ENCODE measurements around the gene DAZ1.
"Not testable (repeated sequence)": the region's sequence is repeated elsewhere in the genome, so short reads cannot be mapped to it uniquely, and the experiment has no call there.

DAZ1 gene

GRCh38 chrY:23198908-23199307 is at the start of gene DAZ1:
DAZ1 (minus strand) TSS chrY:23199008; CDS start chrY:23198800, 208 bp downstream.
- not testable (repeated sequence) for DNase-seq

DNA sequence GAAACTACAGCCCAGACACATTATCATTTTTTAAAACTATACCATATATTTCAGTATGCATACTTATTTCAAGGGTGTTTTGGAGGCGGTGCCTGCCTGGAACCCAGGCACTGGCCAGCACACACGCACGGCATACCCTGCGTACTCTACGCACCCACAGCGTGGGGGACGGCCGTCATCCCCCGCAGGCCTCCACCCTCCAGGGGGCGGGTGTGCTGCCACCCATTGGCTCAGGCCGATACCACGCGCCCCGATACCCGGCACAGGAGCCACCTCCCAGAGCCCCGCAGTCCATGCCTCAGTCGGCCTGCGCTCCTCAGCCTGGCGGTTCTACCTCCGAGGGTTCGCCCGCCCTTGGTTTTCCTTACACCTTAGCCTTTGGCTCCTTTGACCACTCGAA is 20.4 kb upstream of the DAZ1 start, which contains the start of gene DAZ2:
Gene DAZ2, plus strand, starts transcription at position 301 of the 400 bp plus-strand sequence. CDS start 208 bp downstream, outside the sequence.
- not testable (repeated sequence) for DNase-seq

GRCh38 chrY:23210681-23211080 is 11.9 kb upstream of the DAZ1 start:
- DNase-seq, result not testable (repeated sequence)

DNA sequence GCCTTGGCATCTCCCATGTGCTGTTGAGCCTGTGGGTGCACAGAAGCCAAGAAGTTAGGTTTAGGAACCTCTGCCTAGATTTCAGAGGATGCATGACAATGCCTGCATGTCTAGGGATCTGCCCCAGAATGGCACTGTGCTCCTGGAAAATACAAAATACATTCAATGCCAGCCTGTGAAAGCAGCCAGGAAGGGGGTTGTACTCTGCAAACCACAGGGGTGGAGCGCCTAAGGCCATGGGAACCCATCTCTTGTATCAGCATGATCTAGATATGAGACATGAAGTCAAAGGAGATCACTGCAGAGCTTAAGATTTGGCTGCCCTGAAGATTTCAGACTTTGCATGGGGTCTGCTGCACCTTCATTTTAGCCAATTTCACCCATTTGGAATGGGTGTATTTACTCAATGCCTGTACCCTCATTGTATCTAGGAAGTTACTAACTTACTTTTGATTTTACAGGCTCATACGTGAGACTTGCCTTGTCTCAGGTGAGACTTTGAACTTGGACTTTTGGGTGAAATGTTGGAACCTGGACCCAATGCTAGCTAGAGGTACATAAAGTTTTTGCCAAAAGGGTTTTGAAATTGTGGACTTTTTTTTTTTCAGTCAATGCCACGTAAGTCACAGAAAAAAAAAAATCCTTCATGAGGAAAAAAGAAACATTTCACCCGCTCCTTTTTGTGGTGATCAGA is 11.1 kb upstream of the DAZ1 start:
- not testable (repeated sequence) for DNase-seq

DNA sequence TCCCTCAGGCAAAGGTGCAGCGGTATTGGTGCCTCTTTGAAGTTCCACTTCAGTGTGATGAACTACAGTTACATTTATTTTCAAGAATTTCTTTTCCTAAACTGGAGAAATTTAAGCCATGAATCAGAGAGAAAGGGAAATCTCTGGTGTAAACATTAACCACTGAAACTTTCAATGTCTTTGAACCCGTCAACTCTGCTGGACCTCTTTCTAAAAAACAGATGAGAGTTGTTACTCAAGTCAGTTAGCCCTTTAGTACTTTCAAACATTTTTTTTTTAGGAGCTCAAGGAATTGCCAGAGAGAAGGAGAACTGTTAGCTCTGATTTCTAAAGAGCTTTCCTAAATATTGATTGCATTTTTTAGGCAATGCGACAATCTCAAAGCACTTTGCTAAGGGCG is 8.6 kb upstream of the DAZ1 start:
- DNase-seq, result not testable (repeated sequence)

Data from right hindlimb (tissue), 1 donor.